ENCODE data around the gene MAP4K1. TPM values are rescaled to one million over a fixed set of nuclear protein-coding genes. Genes with fewer than 3 reads are reported as not detected.
A peak's percentile ranks its signal among the peaks of the same experiment; 100 is the strongest.

Gene MAP4K1
- 1 to 10 TPM in 6 of 7 donors, under 1 TPM in 1; 0.95 to 6.1 (median 2.6) TPM for total RNA-seq
- polyA plus RNA-seq, result 1 to 10 TPM; 1.0 to 2.6 TPM
- long read RNA-seq, donor 1, partial matches to known transcripts, result 1 of 2 reads
- long read RNA-seq, donor 1, other reads (novel, unspliced or antisense), result 0 of 2 reads
- long read RNA-seq, donor 2, partial matches to known transcripts, result 515 of 586 reads
- long read RNA-seq, donor 2, other reads (novel, unspliced or antisense), result 71 of 586 reads
- long read RNA-seq, donor 3, partial matches to known transcripts, result 1 of 2 reads
- long read RNA-seq, donor 3, other reads (novel, unspliced or antisense), result 0 of 2 reads

DNA sequence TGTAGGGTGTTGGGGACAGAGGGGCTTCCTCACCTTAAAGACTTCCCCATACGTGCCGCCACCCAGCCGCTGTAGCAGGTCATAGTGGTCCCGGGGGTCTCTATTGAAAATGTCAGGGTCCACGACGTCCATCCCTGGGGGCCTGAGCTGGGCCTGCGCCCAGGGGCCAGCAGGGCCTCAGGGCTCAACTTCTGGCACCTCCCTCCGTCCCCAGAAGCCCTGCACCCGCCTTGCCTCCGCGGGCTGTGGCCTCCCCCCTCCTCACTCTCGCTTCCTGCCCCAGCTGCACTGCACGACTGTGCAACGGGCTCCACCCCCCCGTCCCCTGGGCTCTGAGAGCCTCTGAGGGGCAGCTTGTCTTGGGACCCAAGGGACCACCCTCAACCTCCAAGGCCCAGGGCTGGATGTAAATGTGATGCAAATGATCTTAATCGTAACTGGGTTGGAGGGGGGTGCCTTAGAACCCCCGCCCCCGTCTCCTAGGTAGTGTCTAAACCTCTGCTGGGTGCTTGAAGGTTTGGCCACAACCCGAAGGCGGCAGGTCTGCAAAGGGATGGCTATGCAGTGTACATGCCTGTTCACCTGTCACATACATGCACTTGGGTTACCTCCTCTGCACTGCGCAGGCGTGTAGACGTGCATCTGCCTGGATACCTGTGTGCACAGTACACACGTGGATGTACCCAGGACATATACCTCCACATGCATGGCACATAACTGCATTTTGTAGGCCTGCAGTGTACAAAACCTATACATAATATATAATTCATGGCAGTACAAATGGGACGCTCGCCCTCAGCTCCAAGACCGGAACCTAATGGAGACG is at the start of gene MAP4K1:
MAP4K1 (minus strand) TSS at position 190 of the 826 bp plus-strand sequence; CDS start at position 132, 58 bp downstream.
- intact Hi-C loops (cut with DNase I), result no loop called here
- peak within 1 kb of the TSS in 1 of 2 donors; percentile 72 for H3K27ac ChIP-seq

DNA sequence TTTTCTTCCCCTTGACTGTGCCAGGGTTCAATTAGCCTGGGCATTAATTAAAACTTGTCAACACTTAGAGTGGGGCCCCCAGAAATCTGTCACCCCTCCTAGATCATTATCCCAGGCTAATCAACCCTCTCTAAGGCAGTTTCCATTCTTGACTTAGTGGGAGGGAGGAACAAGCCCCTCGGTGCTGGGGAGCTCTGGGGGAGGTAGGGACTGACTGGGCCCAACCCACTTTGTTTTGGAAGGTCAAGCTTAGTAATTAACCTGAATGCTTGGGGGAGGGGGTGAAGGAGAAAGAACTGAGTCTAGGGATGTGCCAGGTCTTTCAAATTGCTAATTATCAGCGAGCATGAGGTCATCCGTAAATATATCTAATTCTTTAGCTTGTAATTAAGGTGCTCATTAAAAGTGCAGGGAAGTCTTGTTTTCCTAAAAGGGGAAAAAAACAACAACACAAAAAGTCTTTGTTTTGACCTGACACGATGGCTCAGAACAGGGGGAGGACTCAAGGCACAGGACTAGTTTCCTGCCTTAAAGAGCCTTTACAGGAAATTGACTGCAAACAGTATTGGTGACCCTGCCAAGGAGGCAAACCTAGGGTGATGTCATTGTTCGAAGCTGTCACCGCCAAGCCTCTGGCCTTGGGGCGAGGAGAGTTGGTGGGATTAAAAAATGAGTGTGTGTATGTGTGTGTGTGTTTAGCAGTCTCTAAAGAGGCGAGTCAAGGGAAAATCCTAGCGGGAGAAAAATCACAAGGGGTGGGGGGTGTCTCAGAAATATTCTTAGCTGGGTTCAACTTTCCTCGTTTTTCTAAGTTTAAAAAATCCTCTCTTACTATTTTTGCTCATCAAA is 49.1 kb upstream of the MAP4K1 start:
- intact Hi-C loops (cut with DNase I), result no loop called here
- Histone ChIP-seq H3K4me3 (no peak overlapping the region), H3K27me3 (no peaks in the 10 kb centered on the region), H3K36me3 (no peaks in the 10 kb centered on the region), H3K4me1 (ENCODE audit: insufficient read depth) (peaks cover 47% of the 10 kb centered on the region), H3K27ac (peak overlapping the region; percentile 61 to 66), H3K9me3 (no peaks in the 10 kb centered on the region)
- peak in 1 of 5 donors; percentile 59 for DNase-seq
- WGBS, 3 donors, result 21 to 29% (median 23%) methylated on average over 10 of the region's 10 CpGs
- TF ChIP-seq POLR2A (IDR thresholded peaks at IDR 0.05) (no peak), EP300 (IDR thresholded peaks at IDR 0.05) (no peak)
- TF ChIP-seq, protein P1, sequence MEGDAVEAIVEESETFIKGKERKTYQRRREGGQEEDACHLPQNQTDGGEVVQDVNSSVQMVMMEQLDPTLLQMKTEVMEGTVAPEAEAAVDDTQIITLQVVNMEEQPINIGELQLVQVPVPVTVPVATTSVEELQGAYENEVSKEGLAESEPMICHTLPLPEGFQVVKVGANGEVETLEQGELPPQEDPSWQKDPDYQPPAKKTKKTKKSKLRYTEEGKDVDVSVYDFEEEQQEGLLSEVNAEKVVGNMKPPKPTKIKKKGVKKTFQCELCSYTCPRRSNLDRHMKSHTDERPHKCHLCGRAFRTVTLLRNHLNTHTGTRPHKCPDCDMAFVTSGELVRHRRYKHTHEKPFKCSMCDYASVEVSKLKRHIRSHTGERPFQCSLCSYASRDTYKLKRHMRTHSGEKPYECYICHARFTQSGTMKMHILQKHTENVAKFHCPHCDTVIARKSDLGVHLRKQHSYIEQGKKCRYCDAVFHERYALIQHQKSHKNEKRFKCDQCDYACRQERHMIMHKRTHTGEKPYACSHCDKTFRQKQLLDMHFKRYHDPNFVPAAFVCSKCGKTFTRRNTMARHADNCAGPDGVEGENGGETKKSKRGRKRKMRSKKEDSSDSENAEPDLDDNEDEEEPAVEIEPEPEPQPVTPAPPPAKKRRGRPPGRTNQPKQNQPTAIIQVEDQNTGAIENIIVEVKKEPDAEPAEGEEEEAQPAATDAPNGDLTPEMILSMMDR (IDR thresholded peaks at IDR 0.05), result no peak

More for the DNA sequence above, at the start of gene MAP4K1:
- no peak for TF ChIP-seq POLR2A (IDR thresholded peaks at IDR 0.05)
- Histone ChIP-seq H3K36me3 (no peaks in the 10 kb centered on the region), H3K27me3 (no peaks in the 10 kb centered on the region), H3K4me3 (peak within 1 kb of the TSS; percentile 87), H3K9me3 (no peaks in the 10 kb centered on the region), H3K4me1 (ENCODE audit: insufficient read depth) (peaks cover 12% of the 10 kb centered on the region)
- DNase-seq, result peak in 4 of 5 donors; percentile 23 to 51 (median 44)
- WGBS, 3 donors, result 28 to 40% (median 36%) methylated on average over 28 of the region's 28 CpGs

DNA sequence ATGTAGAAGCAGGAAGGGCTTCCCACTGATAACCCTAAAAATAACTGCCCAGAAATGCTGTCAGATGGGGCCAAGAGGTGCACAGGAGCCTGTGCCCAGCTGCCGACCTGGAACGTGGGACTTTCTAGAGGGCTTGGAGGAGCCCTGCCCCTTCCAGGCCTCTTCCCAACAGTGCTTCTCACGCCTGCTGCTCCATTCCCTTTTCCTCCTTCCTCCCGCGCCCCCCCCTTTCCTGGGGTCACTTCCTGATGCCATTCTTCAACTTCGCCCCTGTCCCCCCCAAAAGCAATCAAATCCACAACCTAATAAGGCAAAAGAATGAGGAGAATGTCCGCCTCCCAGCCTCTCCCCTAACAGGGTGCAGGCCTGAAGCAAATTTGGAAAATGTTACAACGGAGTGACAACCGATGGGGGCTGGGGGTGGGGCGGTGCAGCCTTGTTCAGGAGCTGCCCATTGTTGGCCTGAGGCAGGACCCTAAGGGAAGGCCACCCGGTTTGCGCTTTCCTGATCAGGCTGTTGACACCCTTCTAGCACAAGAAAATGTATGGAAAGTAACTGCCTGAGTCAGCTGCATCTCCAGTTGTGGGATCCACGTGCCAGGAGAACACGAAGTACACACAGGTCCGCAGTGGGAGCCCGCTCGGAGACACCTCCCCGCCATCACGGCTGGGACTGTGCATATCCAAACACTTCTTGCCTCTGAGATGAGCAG is 48.4 kb upstream of the MAP4K1 start:
- peak in 4 of 5 donors; percentile 58 to 77 (median 67) for DNase-seq
- Histone ChIP-seq H3K27ac (peak overlapping the region; percentile 61 to 66), H3K4me3 (no peak overlapping the region), H3K4me1 (ENCODE audit: insufficient read depth) (peaks cover 44% of the 10 kb centered on the region), H3K27me3 (no peaks in the 10 kb centered on the region), H3K36me3 (no peaks in the 10 kb centered on the region), H3K9me3 (no peaks in the 10 kb centered on the region)
- intact Hi-C loops (cut with DNase I), result no loop called here
- WGBS, 3 donors, result 32 to 42% (median 38%) methylated on average over 19 of the region's 19 CpGs
- TF ChIP-seq, protein P1 (IDR thresholded peaks at IDR 0.05), result no peak
- TF ChIP-seq POLR2A (IDR thresholded peaks at IDR 0.05) (no peak), EP300 (IDR thresholded peaks at IDR 0.05) (no peak)

DNA sequence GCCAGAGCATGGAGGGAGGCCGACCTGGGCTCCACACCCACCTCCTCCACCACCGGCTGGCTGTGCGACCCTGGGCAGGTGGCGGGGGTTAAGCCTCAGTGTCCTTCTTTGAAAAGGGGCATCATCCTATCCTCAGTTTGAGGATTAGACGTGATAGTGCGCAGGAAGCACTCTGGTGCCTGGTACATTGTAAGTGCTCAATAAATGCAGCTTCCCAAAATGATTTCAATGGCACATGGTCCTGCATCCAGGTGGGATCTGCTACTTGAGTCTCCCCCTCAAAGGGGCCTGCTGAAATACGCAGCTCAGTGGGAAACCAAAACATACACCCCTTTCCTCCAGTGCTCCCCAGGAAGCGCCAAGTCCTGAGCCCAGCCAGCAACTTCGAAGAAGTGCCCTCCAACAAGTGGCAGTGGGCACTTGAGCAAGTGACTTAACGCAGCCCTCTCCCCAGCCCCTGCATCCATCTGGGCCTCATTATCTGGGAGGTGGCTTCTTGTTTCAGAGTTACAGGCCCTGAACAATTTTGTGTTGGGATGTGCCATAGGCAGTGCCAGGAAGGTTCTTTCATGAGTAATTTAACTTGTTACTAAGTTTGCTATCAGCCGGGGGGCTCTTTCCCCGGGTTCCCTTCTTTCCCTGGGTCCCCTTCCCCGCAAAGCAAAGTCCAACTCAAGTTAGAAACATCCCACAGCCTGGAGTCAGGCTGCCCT is 47.6 kb upstream of the MAP4K1 start:
- H3K9me3 ChIP-seq, result no peaks in the 10 kb centered on the region
- 68 to 75% (median 68%) methylated on average over 13 of the region's 13 CpGs for WGBS, 3 donors
- H3K36me3 ChIP-seq, result no peaks in the 10 kb centered on the region
- TF ChIP-seq, protein P1 (IDR thresholded peaks at IDR 0.05), result no peak
- TF ChIP-seq EP300 (IDR thresholded peaks at IDR 0.05), result no peak
- TF ChIP-seq POLR2A (IDR thresholded peaks at IDR 0.05), result no peak
- DNase-seq, result no peak
- intact Hi-C loops (cut with DNase I), result no loop called here
- peak overlapping the region; percentile 61 to 66 for H3K27ac ChIP-seq
- H3K4me3 ChIP-seq, result no peak overlapping the region
- peaks cover 51% of the 10 kb centered on the region for H3K4me1 ChIP-seq (ENCODE audit: insufficient read depth)
- no peaks in the 10 kb centered on the region for H3K27me3 ChIP-seq
